ENCODE data around the gene CDK8. TPM values are rescaled to one million over a fixed set of nuclear protein-coding genes. Genes with fewer than 3 reads are reported as not detected.

The CDK8 gene
- 10 to 100 TPM; 13.7 to 15.1 TPM for total RNA-seq

GRCh38 chr13:26253787-26254582, at the start of gene CDK8:
Gene CDK8 (plus strand): TSS chr13:26254129. CDS start chr13:26254642, 513 bp downstream.
- POLR2A ChIA-PET, result interaction anchor here (0.6 to 1.6 kb wide), 3 partner anchors 31 to 229 kb away, joined by 4 to 5 read pairs (median 4); partner anchors contain the start of gene RNF6
- Mint-ChIP-seq H3K36me3 (no peaks in the 10 kb centered on the region), H3K9me3 (no peaks in the 10 kb centered on the region), H3K4me1 (peaks cover 23% of the 10 kb centered on the region), H3K27me3 (peaks cover 4% of the 10 kb centered on the region), H3K27ac (peak within 1 kb of the TSS; percentile 89), H3K4me3 (peak within 1 kb of the TSS; percentile 91)
- DNase-seq, result peak; percentile 89
- peak; percentile 82 for ATAC-seq (ENCODE audit: low read depth)

- peaks cover 22% of the 10 kb centered on the region for H3K36me3 Mint-ChIP-seq
- no peak overlapping the region for H3K27ac Mint-ChIP-seq
- H3K4me3 Mint-ChIP-seq, result no peak overlapping the region
- H3K27me3 Mint-ChIP-seq, result no peaks in the 10 kb centered on the region
- H3K4me1 Mint-ChIP-seq, result peaks cover 3% of the 10 kb centered on the region
- no peaks in the 10 kb centered on the region for H3K9me3 Mint-ChIP-seq
- no peak for DNase-seq
- POLR2A ChIA-PET, result no interaction called here
- no peak for ATAC-seq (ENCODE audit: low read depth)
Measured at GRCh38 chr13:26208287-26208686, 45.6 kb upstream of the CDK8 start.

GRCh38 chr13:26213345-26213744, 40.6 kb upstream of the CDK8 start:
- no peaks in the 10 kb centered on the region for H3K9me3 Mint-ChIP-seq
- H3K27ac Mint-ChIP-seq, result no peak overlapping the region
- peaks cover 10% of the 10 kb centered on the region for H3K4me1 Mint-ChIP-seq
- no peak for DNase-seq
- H3K27me3 Mint-ChIP-seq, result no peaks in the 10 kb centered on the region
- no peak overlapping the region for H3K4me3 Mint-ChIP-seq
- no peak for ATAC-seq (ENCODE audit: low read depth)
- peaks cover 45% of the 10 kb centered on the region for H3K36me3 Mint-ChIP-seq
- POLR2A ChIA-PET, result no interaction called here

- DNase-seq (no peak), ATAC-seq (ENCODE audit: low read depth) (no peak)
- no peak overlapping the region for H3K4me3 Mint-ChIP-seq
- no peaks in the 10 kb centered on the region for H3K27me3 Mint-ChIP-seq
- POLR2A ChIA-PET, result no interaction called here
- no peaks in the 10 kb centered on the region for H3K9me3 Mint-ChIP-seq
- H3K4me1 Mint-ChIP-seq, result peaks cover 11% of the 10 kb centered on the region
- no peak overlapping the region for H3K27ac Mint-ChIP-seq
- H3K36me3 Mint-ChIP-seq, result peaks cover 43% of the 10 kb centered on the region
Measured at GRCh38 chr13:26213982-26214381, 39.9 kb upstream of the CDK8 start.

- no peak for DNase-seq
- POLR2A ChIA-PET, result no interaction called here
- Mint-ChIP-seq H3K27me3 (no peaks in the 10 kb centered on the region), H3K9me3 (no peaks in the 10 kb centered on the region), H3K4me1 (peaks cover 18% of the 10 kb centered on the region), H3K36me3 (peaks cover 40% of the 10 kb centered on the region), H3K4me3 (no peak overlapping the region), H3K27ac (no peak overlapping the region)
- ATAC-seq (ENCODE audit: low read depth), result no peak
Measured at GRCh38 chr13:26216042-26216441, 37.9 kb upstream of the CDK8 start.

GRCh38 chr13:26219726-26220125, 34.2 kb upstream of the CDK8 start:
- ATAC-seq (ENCODE audit: low read depth), result no peak

GRCh38 chr13:26220575-26220974, 33.4 kb upstream of the CDK8 start:
- POLR2A ChIA-PET, result interaction anchor here (4.1 kb wide), 1 partner anchor 35 kb away, joined by 33 read pairs; no protein-coding TSS in a partner anchor
- ATAC-seq (ENCODE audit: low read depth), result no peak
- no peak for DNase-seq
- Mint-ChIP-seq H3K27me3 (no peaks in the 10 kb centered on the region), H3K4me3 (peak overlapping the region; percentile 99), H3K27ac (no peak overlapping the region), H3K9me3 (no peaks in the 10 kb centered on the region), H3K36me3 (peaks cover 15% of the 10 kb centered on the region), H3K4me1 (peaks cover 16% of the 10 kb centered on the region)

More at GRCh38 chr13:26219726-26220125, 34.2 kb upstream of the CDK8 start:
- peaks cover 22% of the 10 kb centered on the region for H3K36me3 Mint-ChIP-seq
- no peak overlapping the region for H3K27ac Mint-ChIP-seq
- H3K9me3 Mint-ChIP-seq, result no peaks in the 10 kb centered on the region
- no peak for DNase-seq
- POLR2A ChIA-PET, result interaction anchor here (0.6 to 4.1 kb wide), 2 partner anchors 34 to 52 kb away, joined by 3 to 33 read pairs; no protein-coding TSS in a partner anchor
- peaks cover 16% of the 10 kb centered on the region for H3K4me1 Mint-ChIP-seq
- H3K27me3 Mint-ChIP-seq, result no peaks in the 10 kb centered on the region
- H3K4me3 Mint-ChIP-seq, result no peak overlapping the region

GRCh38 chr13:26221399-26221720, 32.6 kb upstream of the CDK8 start:
- ATAC-seq (ENCODE audit: low read depth) (peak; percentile 19), DNase-seq (no peak)
- Mint-ChIP-seq H3K27me3 (no peaks in the 10 kb centered on the region), H3K9me3 (no peaks in the 10 kb centered on the region), H3K4me3 (peak overlapping the region; percentile 99), H3K36me3 (peaks cover 15% of the 10 kb centered on the region), H3K4me1 (peaks cover 16% of the 10 kb centered on the region), H3K27ac (peak overlapping the region; percentile 100)
- POLR2A ChIA-PET, result interaction anchor here (4.1 kb wide), 1 partner anchor 35 kb away, joined by 33 read pairs; no protein-coding TSS in a partner anchor

GRCh38 chr13:26221721-26222519, 32.0 kb upstream of the CDK8 start, which contains the start of gene RNF6:
Gene RNF6 (minus strand): TSS chr13:26222314. CDS start chr13:26219649, 2,665 bp downstream.
- Mint-ChIP-seq H3K36me3 (peaks cover 14% of the 10 kb centered on the region), H3K27me3 (no peaks in the 10 kb centered on the region), H3K4me3 (peak within 1 kb of the TSS; percentile 99), H3K27ac (peak within 1 kb of the TSS; percentile 100), H3K4me1 (peaks cover 16% of the 10 kb centered on the region), H3K9me3 (no peaks in the 10 kb centered on the region)
- POLR2A ChIA-PET, result interaction anchor here (1.6 to 4.1 kb wide), 3 partner anchors 33 to 564 kb away, joined by 3 to 33 read pairs (median 5); no protein-coding TSS in a partner anchor
- ATAC-seq (ENCODE audit: low read depth), result peak; percentile 98
- DNase-seq, result peak; percentile 90

GRCh38 chr13:26222520-26223046, 31.3 kb upstream of the CDK8 start:
- peak overlapping the region; percentile 99 for H3K4me3 Mint-ChIP-seq
- POLR2A ChIA-PET, result interaction anchor here (1.1 to 4.1 kb wide), 4 partner anchors 32 to 1398 kb away, joined by 3 to 33 read pairs (median 4); no protein-coding TSS in a partner anchor
- H3K36me3 Mint-ChIP-seq, result peaks cover 9% of the 10 kb centered on the region
- DNase-seq (no peak), ATAC-seq (ENCODE audit: low read depth) (peak; percentile 31)
- no peaks in the 10 kb centered on the region for H3K27me3 Mint-ChIP-seq
- peaks cover 16% of the 10 kb centered on the region for H3K4me1 Mint-ChIP-seq
- H3K27ac Mint-ChIP-seq, result peak overlapping the region; percentile 100
- H3K9me3 Mint-ChIP-seq, result no peaks in the 10 kb centered on the region

GRCh38 chr13:26225896-26226617, 27.9 kb upstream of the CDK8 start:
- POLR2A ChIA-PET, result no interaction called here
- ATAC-seq (ENCODE audit: low read depth) (no peak), DNase-seq (no peak)
- no peaks in the 10 kb centered on the region for H3K27me3 Mint-ChIP-seq
- no peak overlapping the region for H3K27ac Mint-ChIP-seq
- no peak overlapping the region for H3K4me3 Mint-ChIP-seq
- no peaks in the 10 kb centered on the region for H3K9me3 Mint-ChIP-seq
- peaks cover 6% of the 10 kb centered on the region for H3K4me1 Mint-ChIP-seq
- no peaks in the 10 kb centered on the region for H3K36me3 Mint-ChIP-seq

GRCh38 chr13:26227166-26227971, 26.6 kb upstream of the CDK8 start:
- Mint-ChIP-seq H3K27me3 (no peaks in the 10 kb centered on the region), H3K36me3 (no peaks in the 10 kb centered on the region), H3K9me3 (no peaks in the 10 kb centered on the region), H3K4me1 (peaks cover 6% of the 10 kb centered on the region), H3K4me3 (no peak overlapping the region), H3K27ac (no peak overlapping the region)
- DNase-seq, result no peak
- no peak for ATAC-seq (ENCODE audit: low read depth)
- POLR2A ChIA-PET, result no interaction called here
